IMR-90 (cell line): ENCODE data around the gene EYS. TPM values are rescaled to one million over a fixed set of nuclear protein-coding genes. Genes with fewer than 3 reads are reported as not detected.
A peak's percentile ranks its signal among the peaks of the same experiment; 100 is the strongest.

ENCODE experiments used
- ATAC-seq: fragments of 200-7000 bp; cut with Tn5 transposase; 2 replicates; pipeline ENCODE4 v1.9.1; 2020; ENCODE audit warnings: low read depth, mild to moderate bottlenecking, moderate library complexity
- BruUV-seq: library from RNA; stranded (reverse); fragments of 400-500 nt; replicated peaks from 2 replicates; lab custom pipeline; 2021; lab: Mats Ljungman, UMichigan
- CTCF ChIA-PET: fragments of 300-600 bp; formaldehyde crosslinking; extraction: SDS; loops from one replicate; lab custom pipeline; 2021; ENCODE audit warnings: antibody characterized with exemption; lab: Yijun Ruan, JAX
- POLR2A ChIA-PET: fragments of 300-600 bp; sonication (Branson Sonifier 250); formaldehyde crosslinking; loops from one replicate; lab custom pipeline; 2022; ENCODE audit warnings: antibody characterized with exemption; ENCODE audit not compliant: unreplicated experiment; lab: Charles Lee
- DNase-seq: peaks from one replicate; pipeline ENCODE4 v3.0.0; 2013
- H2AFZ ChIP-seq: replicated peaks from 2 replicates; pipeline ENCODE3; 2013; ENCODE audit warnings: low read length, mild to moderate bottlenecking; ENCODE audit not compliant: poor library complexity
- H2AK5ac ChIP-seq: 2 replicates; pipeline ENCODE4 v1.6.1; 2013; ENCODE audit warnings: low read depth, low read length, inconsistent platforms
- H2AK9ac ChIP-seq: replicated peaks from 2 replicates; pipeline ENCODE3; 2013; ENCODE audit warnings: mild to moderate bottlenecking, low read depth, low read length, moderate library complexity; ENCODE audit not compliant: poor library complexity
- H2BK120ac ChIP-seq: 2 replicates; pipeline ENCODE4 v1.6.1; 2013; ENCODE audit warnings: low read depth, low read length, inconsistent platforms
- H2BK15ac ChIP-seq: 3 replicates; pipeline ENCODE4 v1.6.1; 2013; ENCODE audit warnings: low read depth, low read length, inconsistent platforms
- H2BK20ac ChIP-seq: 2 replicates; pipeline ENCODE4 v1.6.1; 2013; ENCODE audit warnings: low read depth, mild to moderate bottlenecking, inconsistent platforms, low read length, moderate library complexity
- H2BK5ac ChIP-seq: 2 replicates; pipeline ENCODE4 v1.6.1; 2013; ENCODE audit warnings: mild to moderate bottlenecking, low read depth, low read length, inconsistent platforms; ENCODE audit not compliant: poor library complexity, severe bottlenecking
- H3K14ac ChIP-seq: replicated peaks from 2 replicates; pipeline ENCODE4 v1.6.1; 2013; ENCODE audit warnings: low read depth, low read length, inconsistent platforms
- H3K18ac ChIP-seq: 2 replicates; pipeline ENCODE4 v1.6.1; 2013; ENCODE audit warnings: low read depth, low read length, control low read depth
- H3K23ac ChIP-seq: 2 replicates; pipeline ENCODE4 v1.6.1; 2013; ENCODE audit warnings: low read depth, low read length, inconsistent platforms
- H3K27ac ChIP-seq: 2 replicates; pipeline ENCODE4 v1.5.1; 2013; ENCODE audit warnings: mild to moderate bottlenecking, control low read depth, low read length; ENCODE audit not compliant: insufficient read depth
- H3K27me3 ChIP-seq: 2 replicates; pipeline ENCODE4 v1.6.1; 2013; ENCODE audit warnings: low read length; ENCODE audit not compliant: control insufficient read depth, insufficient read depth
- H3K36me3 ChIP-seq: 2 replicates; pipeline ENCODE4 v1.6.1; 2013; ENCODE audit warnings: low read length, mixed read lengths; ENCODE audit not compliant: control insufficient read depth, insufficient read depth
- H3K4ac ChIP-seq: 2 replicates; pipeline ENCODE4 v1.6.1; 2013; ENCODE audit warnings: low read depth, low read length, inconsistent platforms
- H3K4me1 ChIP-seq: 2 replicates; pipeline ENCODE4 v1.6.1; 2013; ENCODE audit warnings: low read length, mixed read lengths; ENCODE audit not compliant: control insufficient read depth, insufficient read depth
- H3K4me2 ChIP-seq: 2 replicates; pipeline ENCODE4 v1.6.1; 2013; ENCODE audit warnings: low read depth, mild to moderate bottlenecking, control low read depth, low read length, moderate library complexity
- H3K4me3 ChIP-seq: 2 replicates; pipeline ENCODE4 v1.5.1; 2013; ENCODE audit warnings: low read depth, mild to moderate bottlenecking, control low read depth, low read length, moderate library complexity; ENCODE audit not compliant: insufficient read depth
- H3K56ac ChIP-seq: 2 replicates; pipeline ENCODE4 v1.6.1; 2013; ENCODE audit warnings: low read length, inconsistent platforms; ENCODE audit not compliant: insufficient read depth; ENCODE audit errors: extremely low read depth
- H3K79me1 ChIP-seq, 2 experiments: 2 replicates each; pipeline ENCODE4 v1.6.1; 2013; ENCODE audit warnings: low read length in 2 of 2, inconsistent platforms in 1 of 2, low read depth in 1 of 2
- H3K9ac ChIP-seq: 2 replicates; pipeline ENCODE4 v1.6.1; 2013; ENCODE audit warnings: low read depth, low read length, control low read depth
- H3K9me1 ChIP-seq: 2 replicates; pipeline ENCODE4 v1.6.1; 2013; ENCODE audit warnings: low read length, inconsistent platforms; ENCODE audit not compliant: insufficient read depth
- H3K9me3 ChIP-seq: 2 replicates; pipeline ENCODE4 v1.6.1; 2013; ENCODE audit warnings: low read length; ENCODE audit not compliant: control insufficient read depth, insufficient read depth
- H4K20me1 ChIP-seq: 2 replicates; pipeline ENCODE4 v1.6.1; 2013; ENCODE audit warnings: low read length, inconsistent platforms; ENCODE audit not compliant: insufficient read depth
- H4K5ac ChIP-seq: 2 replicates; pipeline ENCODE4 v1.6.1; 2013; ENCODE audit warnings: mild to moderate bottlenecking, low read depth, low read length, control low read depth
- H4K8ac ChIP-seq, 2 experiments: 2 replicates each; pipeline ENCODE4 v1.6.1; 2013; ENCODE audit warnings: low read depth in 2 of 2, low read length in 2 of 2, control low read depth in 1 of 2, inconsistent platforms in 1 of 2
- H4K91ac ChIP-seq: 2 replicates; pipeline ENCODE4 v1.6.1; 2013; ENCODE audit warnings: low read depth, low read length, inconsistent platforms; ENCODE audit not compliant: insufficient read depth
- BHLHE40 ChIP-seq: fragments of 150-350 bp; IDR thresholded peaks from 2 replicates; pipeline ENCODE4 v1.6.1; 2016; ENCODE audit warnings: mild to moderate bottlenecking, low read depth, low read length
- CEBPB ChIP-seq: IDR thresholded peaks from 2 replicates; pipeline ENCODE4 v1.6.1; 2012; ENCODE audit warnings: low read depth, low read length, improper control_type of control experiment
- CHD1 ChIP-seq: IDR thresholded peaks from 2 replicates; pipeline ENCODE4 v1.6.1; 2012; ENCODE audit warnings: low read depth, low read length, improper control_type of control experiment
- FOS ChIP-seq: fragments of 150-350 bp; IDR thresholded peaks from 2 replicates; pipeline ENCODE4 v1.6.1; 2016; ENCODE audit warnings: low read depth, low read length
- MAFK ChIP-seq: IDR thresholded peaks from 2 replicates; pipeline ENCODE4 v1.6.1; 2012; ENCODE audit warnings: low read depth, low read length, improper control_type of control experiment
- MAZ ChIP-seq: IDR thresholded peaks from 2 replicates; pipeline ENCODE4 v1.6.1; 2012; ENCODE audit warnings: low read depth, mild to moderate bottlenecking, low read length, improper control_type of control experiment, moderate library complexity, borderline replicate concordance
- MXI1 ChIP-seq: IDR thresholded peaks from 2 replicates; pipeline ENCODE4 v1.6.1; 2012; ENCODE audit warnings: low read depth, mild to moderate bottlenecking, low read length, moderate library complexity, borderline replicate concordance
- NFE2L2 ChIP-seq: fragments of 150-350 bp; IDR thresholded peaks from 2 replicates; pipeline ENCODE4 v1.6.1; 2016; ENCODE audit warnings: low read depth, mild to moderate bottlenecking, low read length
- POLR2A ChIP-seq: IDR thresholded peaks from 2 replicates; pipeline ENCODE4 v1.6.1; 2012; ENCODE audit warnings: mild to moderate bottlenecking, low read depth, low read length
- RAD21 ChIP-seq: IDR thresholded peaks from 2 replicates; pipeline ENCODE4 v1.6.1; 2012; ENCODE audit warnings: low read length, improper control_type of control experiment
- RCOR1 ChIP-seq: IDR thresholded peaks from 2 replicates; pipeline ENCODE4 v1.6.1; 2012; ENCODE audit warnings: mild to moderate bottlenecking, low read length, improper control_type of control experiment; ENCODE audit not compliant: insufficient replicate concordance
- RFX5 ChIP-seq: IDR thresholded peaks from 2 replicates; pipeline ENCODE4 v1.8.0; 2012; ENCODE audit warnings: low read depth, mild to moderate bottlenecking, low read length, moderate library complexity
- SMC3 ChIP-seq: fragments of 150-350 bp; IDR thresholded peaks from 2 replicates; pipeline ENCODE4 v1.6.1; 2016; ENCODE audit warnings: low read depth, mild to moderate bottlenecking, antibody characterized with exemption, low read length, moderate library complexity
- WGBS, 2 experiments: methylation state at CpG; one replicate each; pipeline versions ENCODE4 v1.1.5 to v1.1.7; 2013; ENCODE audit warnings: missing lambda C conversion rate in 2 of 2; ENCODE audit not compliant: insufficient read length in 1 of 2; ENCODE audit errors: extremely low coverage in 2 of 2; 5-methylcytosine and 5-hydroxymethylcytosine counted together
- dilution Hi-C: fragments of 300-500 bp; cut with HindIII; formaldehyde crosslinking; loops from one replicate; pipeline ENCODE4 v1.14.3; 2018; ENCODE audit warnings: low sequenced_read_pairs; ENCODE audit not compliant: unreplicated experiment
- in situ Hi-C: fragments of 300-500 bp; cut with MboI; formaldehyde crosslinking; loops from 3 replicates; pipeline ENCODE4 v1.14.3; 2019; ENCODE audit warnings: low sequenced_read_pairs, inconsistent platforms, mixed read lengths
- intact Hi-C: fragments of 100-400 bp; cut with micrococcal nuclease; formaldehyde crosslinking; loops from 2 replicates; pipeline ENCODE4 v1.10.0; 2022
- polyA plus RNA-seq, 3 experiments: library from polyadenylated mRNA; depleted of rRNA; stranded (reverse); fragments of >200 nt; gene quantifications; 2 replicates each; pipeline ENCODE4 v1.2.3, GENCODE V29; 2012; ENCODE audit warnings: low replicate concordance in 1 of 3
- total RNA-seq: library from RNA; depleted of rRNA; stranded (reverse); fragments of >200 nt; gene quantifications from 2 replicates; pipeline ENCODE4 v1.2.3, GENCODE V29; 2012
- TF ChIP-seq, protein P1 (sequence below): fragments of 150-350 bp; IDR thresholded peaks from 2 replicates; pipeline ENCODE4 v1.6.1; 2017; ENCODE audit warnings: mild to moderate bottlenecking, antibody characterized with exemption, low read length, low read depth
- TF ChIP-seq, protein P2 (sequence below): conservative IDR thresholded peaks from 2 replicates; pipeline ENCODE4 v1.5.1; 2012; ENCODE audit warnings: mild to moderate bottlenecking, low read depth, low read length, improper control_type of control experiment

EYS gene
- total and polyA plus RNA-seq, 2 of the 4 experiments (the other 2 are of a cell fraction): under 0.01 TPM; not detected in 1

DNA sequence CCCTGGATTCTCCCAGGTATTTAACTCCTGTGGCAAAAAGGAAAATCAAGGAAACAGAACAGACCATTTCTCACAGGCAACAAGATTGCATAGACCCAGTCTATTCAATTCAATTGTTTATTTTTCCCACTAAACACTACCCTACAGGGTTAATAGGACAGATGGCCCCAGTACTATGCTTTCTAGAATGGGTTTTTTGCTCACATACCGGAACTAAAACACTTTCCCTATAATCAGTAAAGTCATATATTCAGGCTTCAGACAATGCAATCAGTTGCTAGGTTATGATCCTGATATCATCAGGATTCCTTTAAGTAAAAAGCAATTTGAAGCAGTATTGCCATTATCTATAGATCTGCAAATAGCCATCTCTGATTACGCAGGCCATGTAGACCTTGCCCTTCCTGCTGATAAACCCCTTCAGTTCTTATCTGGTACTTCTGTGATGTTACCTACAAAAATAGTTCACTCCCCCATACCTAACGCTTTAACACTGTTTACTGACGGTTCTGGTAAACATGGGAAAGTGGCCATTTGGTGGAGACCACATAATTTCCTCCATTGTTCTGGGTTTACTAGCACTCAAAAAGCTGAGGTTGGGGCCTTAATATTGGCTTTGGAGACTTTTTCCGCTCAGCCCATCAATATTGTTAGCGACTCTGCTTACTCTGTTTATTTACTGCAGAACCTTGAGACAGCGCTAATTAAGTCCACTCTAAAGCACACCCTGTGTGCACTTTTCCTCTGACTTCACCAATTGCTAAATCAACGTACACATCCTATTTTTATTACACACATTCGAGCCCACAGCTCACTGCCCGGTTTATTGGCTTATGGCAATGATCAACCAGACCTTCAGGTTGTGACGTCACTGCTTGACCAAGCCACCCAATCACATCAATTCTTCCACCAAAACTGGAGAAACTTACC lies 1405.5 kb downstream of the EYS start (continued):
- no peak for TF ChIP-seq CEBPB

DNA sequence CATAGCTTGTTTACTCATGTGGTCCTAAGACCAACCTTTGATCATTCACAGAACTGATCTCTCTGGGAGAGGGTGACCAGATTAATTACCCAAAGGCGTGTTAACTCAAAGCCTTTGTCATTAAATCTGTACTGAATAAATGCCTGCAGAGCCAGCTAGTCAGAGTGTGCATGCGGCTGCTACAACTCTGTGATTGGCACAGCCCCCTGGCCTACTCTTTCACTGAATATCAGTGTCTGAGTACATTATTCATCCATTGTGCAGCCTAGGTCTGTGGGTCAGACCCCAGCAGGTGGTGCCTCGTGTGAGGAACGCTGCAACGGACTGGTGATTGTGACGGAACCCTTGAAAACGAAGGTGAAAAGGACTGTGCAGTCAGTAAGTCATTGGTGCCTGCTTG lies 1407.8 kb downstream of the EYS start:
- Histone ChIP-seq H2BK20ac (no peak overlapping the region), H3K27ac (no peak overlapping the region), H3K56ac (no peak overlapping the region), H3K9ac (no peak overlapping the region), H3K14ac (no peak overlapping the region), H3K36me3 (no peaks in the 10 kb centered on the region), H2BK5ac (no peak overlapping the region), H4K8ac (no peak overlapping the region), H2AFZ (peak overlapping the region; percentile 11), H4K91ac (no peak overlapping the region), H3K23ac (no peak overlapping the region), H3K79me1 (no peaks in the 10 kb centered on the region), H3K9me1 (no peaks in the 10 kb centered on the region), H3K9me3 (no peaks in the 10 kb centered on the region), H2BK15ac (no peak overlapping the region), H3K27me3 (no peaks in the 10 kb centered on the region), H2BK120ac (no peak overlapping the region), H4K5ac (no peak overlapping the region), H3K4me1 (no peaks in the 10 kb centered on the region), H3K4me2 (no peak overlapping the region), H2AK9ac (no peak overlapping the region), H3K4ac (no peak overlapping the region), H3K4me3 (no peak overlapping the region), H4K20me1 (no peaks in the 10 kb centered on the region), H2AK5ac (no peak overlapping the region), H3K18ac (no peak overlapping the region)
- intact Hi-C loops (no loop called here), in situ Hi-C loops (no loop called here), dilution Hi-C loops (no loop called here)
- no peak for DNase-seq
- no TSS peak for BruUV-seq
- ChIA-PET CTCF (interaction anchor here (0.5 to 1.5 kb wide), 2 partner anchors 10 to 647 kb away, joined by 4 read pairs; no protein-coding TSS in a partner anchor), POLR2A (no interaction called here)
- 80% methylated on average over 3 of the region's 7 CpGs; no CpG with 5 or more reads in 1 of the 2 experiments for WGBS, 2 experiments
- no peak for ATAC-seq
- TF ChIP-seq, protein P1, sequence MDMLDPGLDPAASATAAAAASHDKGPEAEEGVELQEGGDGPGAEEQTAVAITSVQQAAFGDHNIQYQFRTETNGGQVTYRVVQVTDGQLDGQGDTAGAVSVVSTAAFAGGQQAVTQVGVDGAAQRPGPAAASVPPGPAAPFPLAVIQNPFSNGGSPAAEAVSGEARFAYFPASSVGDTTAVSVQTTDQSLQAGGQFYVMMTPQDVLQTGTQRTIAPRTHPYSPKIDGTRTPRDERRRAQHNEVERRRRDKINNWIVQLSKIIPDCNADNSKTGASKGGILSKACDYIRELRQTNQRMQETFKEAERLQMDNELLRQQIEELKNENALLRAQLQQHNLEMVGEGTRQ: no peak
- TF ChIP-seq MAZ (no peak), POLR2A (no peak), NFE2L2 (no peak), MXI1 (no peak), RFX5 (no peak), MAFK (no peak), RCOR1 (no peak), RAD21 (no peak), CHD1 (no peak), SMC3 (no peak), FOS (no peak), BHLHE40 (no peak)
- TF ChIP-seq, protein P2, sequence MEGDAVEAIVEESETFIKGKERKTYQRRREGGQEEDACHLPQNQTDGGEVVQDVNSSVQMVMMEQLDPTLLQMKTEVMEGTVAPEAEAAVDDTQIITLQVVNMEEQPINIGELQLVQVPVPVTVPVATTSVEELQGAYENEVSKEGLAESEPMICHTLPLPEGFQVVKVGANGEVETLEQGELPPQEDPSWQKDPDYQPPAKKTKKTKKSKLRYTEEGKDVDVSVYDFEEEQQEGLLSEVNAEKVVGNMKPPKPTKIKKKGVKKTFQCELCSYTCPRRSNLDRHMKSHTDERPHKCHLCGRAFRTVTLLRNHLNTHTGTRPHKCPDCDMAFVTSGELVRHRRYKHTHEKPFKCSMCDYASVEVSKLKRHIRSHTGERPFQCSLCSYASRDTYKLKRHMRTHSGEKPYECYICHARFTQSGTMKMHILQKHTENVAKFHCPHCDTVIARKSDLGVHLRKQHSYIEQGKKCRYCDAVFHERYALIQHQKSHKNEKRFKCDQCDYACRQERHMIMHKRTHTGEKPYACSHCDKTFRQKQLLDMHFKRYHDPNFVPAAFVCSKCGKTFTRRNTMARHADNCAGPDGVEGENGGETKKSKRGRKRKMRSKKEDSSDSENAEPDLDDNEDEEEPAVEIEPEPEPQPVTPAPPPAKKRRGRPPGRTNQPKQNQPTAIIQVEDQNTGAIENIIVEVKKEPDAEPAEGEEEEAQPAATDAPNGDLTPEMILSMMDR: no peak
